GM23338 (cell line): ENCODE measurements around the gene RPS28. TPM values are rescaled to one million over a fixed set of nuclear protein-coding genes. Genes with fewer than 3 reads are reported as not detected.
"Not testable (repeated sequence)": the region's sequence is repeated elsewhere in the genome, so short reads cannot be mapped to it uniquely, and the experiment has no call there.

ENCODE experiments used
- ATAC-seq: fragments of 200-7000 bp; cut with Tn5 transposase; 3 replicates; pipeline ENCODE4 v1.9.1; 2020
- DNase-seq: peaks from one replicate; pipeline ENCODE4 v3.0.0-alpha.2; 2015; ENCODE audit warnings: low spot score
- H2AFZ ChIP-seq: fragments of 200-600 bp; sonication (generic); 2 replicates; pipeline ENCODE4 v1.8.0; 2016; ENCODE audit warnings: antibody characterized with exemption, mild to moderate bottlenecking, moderate library complexity
- H3F3A ChIP-seq: fragments of 200-600 bp; sonication (generic); replicated peaks from 2 replicates; pipeline ENCODE4 v1.8.0; 2017; ENCODE audit warnings: antibody characterized with exemption, mixed run types, low read depth
- H3K27ac ChIP-seq: fragments of 200-600 bp; sonication (generic); 2 replicates; pipeline ENCODE4 v1.6.1; 2016; ENCODE audit warnings: low read depth
- H3K27me3 ChIP-seq: fragments of 200-600 bp; sonication (generic); 2 replicates; pipeline ENCODE4 v1.8.0; 2016; ENCODE audit warnings: mild to moderate bottlenecking, mixed run types, moderate library complexity; ENCODE audit not compliant: insufficient read depth
- H3K36me3 ChIP-seq: fragments of 200-600 bp; sonication (generic); 2 replicates; pipeline ENCODE4 v1.8.0; 2016; ENCODE audit warnings: mild to moderate bottlenecking; ENCODE audit not compliant: insufficient read depth
- H3K4me1 ChIP-seq: fragments of 200-600 bp; sonication (generic); 2 replicates; pipeline ENCODE4 v1.8.0; 2016; ENCODE audit warnings: mild to moderate bottlenecking, moderate library complexity; ENCODE audit not compliant: insufficient read depth
- H3K4me2 ChIP-seq: fragments of 200-600 bp; sonication (generic); 2 replicates; pipeline ENCODE4 v1.7.1; 2017; ENCODE audit warnings: mixed run types
- H3K4me3 ChIP-seq: fragments of 200-600 bp; sonication (generic); 2 replicates; pipeline ENCODE4 v1.6.1; 2016; ENCODE audit warnings: mixed run types
- H3K79me2 ChIP-seq: fragments of 200-600 bp; sonication (generic); replicated peaks from 2 replicates; pipeline ENCODE4 v1.8.0; 2017; ENCODE audit warnings: mild to moderate bottlenecking; ENCODE audit not compliant: insufficient read depth
- H3K9me2 ChIP-seq: fragments of 200-600 bp; sonication (generic); 2 replicates; pipeline ENCODE4 v1.8.0; 2017; ENCODE audit not compliant: insufficient read depth
- H4K20me1 ChIP-seq: fragments of 200-600 bp; sonication (generic); replicated peaks from 2 replicates; pipeline ENCODE4 v1.8.0; 2017; ENCODE audit warnings: mild to moderate bottlenecking; ENCODE audit not compliant: insufficient read depth
- H3K27ac Mint-ChIP-seq: 2 replicates; pipeline ENCODE4 v1.8.0; 2020; ENCODE audit warnings: inconsistent platforms, mild to moderate bottlenecking, moderate library complexity, mixed read lengths
- H3K27me3 Mint-ChIP-seq: 3 replicates; pipeline ENCODE4 v1.8.0; 2022; ENCODE audit warnings: low read depth, mild to moderate bottlenecking, moderate library complexity, mixed read lengths, inconsistent platforms; ENCODE audit not compliant: insufficient read depth, poor library complexity
- H3K36me3 Mint-ChIP-seq: 3 replicates; pipeline ENCODE4 v1.8.0; 2021; ENCODE audit warnings: low read depth, mild to moderate bottlenecking, inconsistent platforms, moderate library complexity, mixed read lengths
- H3K4me1 Mint-ChIP-seq: 3 replicates; pipeline ENCODE4 v1.8.0; 2020; ENCODE audit warnings: mild to moderate bottlenecking, inconsistent platforms, mixed read lengths
- H3K4me3 Mint-ChIP-seq: 3 replicates; pipeline ENCODE4 v1.8.0; 2021; ENCODE audit warnings: moderate library complexity, mild to moderate bottlenecking, inconsistent platforms, mixed read lengths
- H3K9me3 Mint-ChIP-seq: 3 replicates; pipeline ENCODE4 v1.8.0; 2020; ENCODE audit warnings: moderate library complexity, mild to moderate bottlenecking, inconsistent platforms, mixed read lengths
- CTCF ChIP-seq, 2 experiments: fragments of 200-600 bp in 1 of 2; sonication (generic) in 1 of 2; conservative IDR thresholded peaks; 2 replicates each; pipeline versions ENCODE4 v1.5.1 to v1.6.1; 2016 to 2017; ENCODE audit warnings: antibody characterized with exemption in 2 of 2, low read depth in 2 of 2, mild to moderate bottlenecking in 2 of 2, moderate library complexity in 1 of 2
- NANOG ChIP-seq: IDR thresholded peaks from 2 replicates; pipeline ENCODE4 v1.6.1; 2016; ENCODE audit warnings: antibody characterized with exemption, borderline replicate concordance
- ZNF331 ChIP-seq: fragments of 250-450 bp; sonication (Bioruptor Pico); IDR thresholded peaks from 2 replicates; pipeline ENCODE4 v1.5.0; 2020; ENCODE audit warnings: low read depth, mild to moderate bottlenecking, moderate library complexity
- polyA plus RNA-seq: library from polyadenylated mRNA; unstranded; fragments of >200 nt; fragmentation: Nextera tagmentation; extraction: Ambion mirVana; gene quantifications from 2 replicates; pipeline ENCODE4 v1.2.1, GENCODE V29; 2016
- total RNA-seq: library from RNA; depleted of rRNA; stranded (reverse); fragments of >200 nt; shearing (Covaris generic); gene quantifications from 2 replicates; pipeline ENCODE4 v1.2.3, GENCODE V29; 2014

Gene RPS28
- total and polyA plus RNA-seq, 2 experiments from 2014 or later: 174 to 1,790 TPM

GRCh38 chr19:8338835-8339234, 17.5 kb downstream of the RPS28 start (continued):
- TF ChIP-seq CTCF (conservative IDR thresholded peaks at IDR 0.05; ENCODE audit: low read depth in 2 of 2): no peak
- TF ChIP-seq NANOG: no peak

- H3K27me3 ChIP-seq: peaks cover 21% of the 10 kb centered on the region
- no peaks in the 10 kb centered on the region for H3K79me2 ChIP-seq
- H3K27ac ChIP-seq: 0 out of 2 replicates have a peak overlapping the region, but pooled peaks have one; percentile 19
- no peaks in the 10 kb centered on the region for H3K36me3 ChIP-seq
- no peak overlapping the region for H2AFZ ChIP-seq
- TF ChIP-seq CTCF (conservative IDR thresholded peaks at IDR 0.05; ENCODE audit: low read depth in 2 of 2): peak; percentile 5 to 22; a peak in 3 of 4 replicates
- no peak for TF ChIP-seq ZNF331 (CRISPR knock-in tag)
- H3K9me3 Mint-ChIP-seq: no peaks in the 10 kb centered on the region
- H3K4me3 ChIP-seq: no peak overlapping the region
- DNase-seq: peak; percentile 63
- peaks cover 11% of the 10 kb centered on the region; the same call in 2 of the 3 replicates for H3K4me1 Mint-ChIP-seq
- H3K27ac Mint-ChIP-seq: no peak overlapping the region
- H3K9me2 ChIP-seq: no peaks in the 10 kb centered on the region
- no peaks in the 10 kb centered on the region for H4K20me1 ChIP-seq
- ATAC-seq: peak; percentile 17
- H3K4me1 ChIP-seq: peaks cover 12% of the 10 kb centered on the region
- H3K27me3 Mint-ChIP-seq: peaks cover 45% of the 10 kb centered on the region
- no peak overlapping the region; the same call in 2 of the 3 replicates for H3K4me3 Mint-ChIP-seq
- peaks cover 6% of the 10 kb centered on the region for H3F3A ChIP-seq
- H3K4me2 ChIP-seq: no peak overlapping the region
- H3K36me3 Mint-ChIP-seq: no peaks in the 10 kb centered on the region
Observed at GRCh38 chr19:8340341-8341096, 19.2 kb downstream of the RPS28 start.

GRCh38 chr19:8341504-8341903, 20.2 kb downstream of the RPS28 start:
- H3K36me3 ChIP-seq, H3K4me1 ChIP-seq, ATAC-seq, H3K79me2 ChIP-seq, H3K36me3 Mint-ChIP-seq, H3K27ac Mint-ChIP-seq, H3K9me3 Mint-ChIP-seq, H3K27ac ChIP-seq, H3K4me3 ChIP-seq, H4K20me1 ChIP-seq, H3F3A ChIP-seq, H3K4me3 Mint-ChIP-seq, DNase-seq, H3K4me2 ChIP-seq, H2AFZ ChIP-seq, H3K9me2 ChIP-seq: not testable (repeated sequence)
- Mint-ChIP-seq H3K4me1 (peaks cover 11% of the 10 kb centered on the region; the same call in 2 of the 3 replicates), H3K27me3 (peaks cover 36% of the 10 kb centered on the region)
- peaks cover 13% of the 10 kb centered on the region for H3K27me3 ChIP-seq
